Liver (tissue), 9 donors: ENCODE results near the gene GNAI3. TPM values are rescaled to one million over a fixed set of nuclear protein-coding genes. Genes with fewer than 3 reads are reported as not detected.

Experiments
- DNase-seq: peaks from one replicate; pipeline ENCODE4 v3.0.0-alpha.2; 2017; ENCODE audit warnings: low spot score
- H3K27ac ChIP-seq, 2 donors: one replicate each; pipeline ENCODE4 v1.7.0; 2013; ENCODE audit warnings: inconsistent platforms in 2 of 2, low read length in 2 of 2, control low read depth in 1 of 2, low read depth in 1 of 2, mild to moderate bottlenecking in 1 of 2
- H3K27me3 ChIP-seq, 4 donors: one replicate each; pipeline versions ENCODE4 v1.6.1 to v1.7.0; 2013; ENCODE audit warnings: low read length in 3 of 4, inconsistent platforms in 1 of 4, mild to moderate bottlenecking in 1 of 4, moderate library complexity in 1 of 4; ENCODE audit not compliant: control insufficient read depth in 4 of 4, insufficient read depth in 4 of 4
- H3K36me3 ChIP-seq, 4 donors: one replicate each; pipeline versions ENCODE4 v1.6.1 to v1.7.0; 2013; ENCODE audit warnings: low read length in 3 of 4, mild to moderate bottlenecking in 3 of 4, low read depth in 1 of 4, moderate library complexity in 1 of 4; ENCODE audit not compliant: control insufficient read depth in 4 of 4, insufficient read depth in 3 of 4
- H3K4me1 ChIP-seq, 4 donors: one replicate each; pipeline versions ENCODE4 v1.6.1 to v1.7.0; 2013; ENCODE audit warnings: low read length in 3 of 4, mild to moderate bottlenecking in 3 of 4, moderate library complexity in 1 of 4; ENCODE audit not compliant: control insufficient read depth in 4 of 4, insufficient read depth in 4 of 4
- H3K4me3 ChIP-seq, 3 donors: one replicate each; pipeline versions ENCODE4 v1.6.1 to v1.7.0; 2013; ENCODE audit warnings: low read length in 3 of 3, control low read depth in 1 of 3, low read depth in 1 of 3, mild to moderate bottlenecking in 1 of 3
- H3K9ac ChIP-seq, 2 donors: one replicate each; pipeline ENCODE4 v1.7.0; 2013; ENCODE audit warnings: low read length in 2 of 2, mild to moderate bottlenecking in 2 of 2, moderate library complexity in 2 of 2, control low read depth in 1 of 2, low read depth in 1 of 2
- H3K9me3 ChIP-seq, 4 donors: one replicate each; pipeline versions ENCODE4 v1.6.1 to v1.7.0; 2013; ENCODE audit warnings: low read length in 3 of 4; ENCODE audit not compliant: control insufficient read depth in 4 of 4
- ATF3 ChIP-seq: IDR thresholded peaks from 2 replicates; pipeline ENCODE4 v1.6.1; 2016; ENCODE audit warnings: antibody characterized with exemption
- CTCF ChIP-seq: fragments of 150-350 bp; IDR thresholded peaks from 2 replicates; pipeline ENCODE4 v1.5.1; 2017; ENCODE audit warnings: improper control_type of control experiment, low read depth, low read length; ENCODE audit not compliant: missing input control
- EGR1 ChIP-seq, 2 donors: IDR thresholded peaks; 2 replicates each; pipeline ENCODE4 v1.6.1; 2016 to 2018; ENCODE audit warnings: antibody characterized with exemption in 2 of 2, low read depth in 2 of 2
- FOXA1 ChIP-seq: IDR thresholded peaks from 2 replicates; pipeline ENCODE4 v1.6.1; 2016; ENCODE audit warnings: antibody characterized with exemption
- FOXA2 ChIP-seq: IDR thresholded peaks from 2 replicates; pipeline ENCODE4 v1.6.1; 2016; ENCODE audit warnings: antibody characterized with exemption
- GABPA ChIP-seq, 2 donors: IDR thresholded peaks in 1 of 2; conservative IDR thresholded peaks in 1 of 2; 2 replicates each; pipeline ENCODE4 v1.6.1; 2016; ENCODE audit warnings: antibody characterized with exemption in 2 of 2, mild to moderate bottlenecking in 1 of 2, moderate library complexity in 1 of 2
- HNF4A ChIP-seq, 2 donors: conservative IDR thresholded peaks; 2 replicates each; pipeline ENCODE4 v1.6.1; 2016; ENCODE audit warnings: antibody characterized with exemption in 2 of 2, mild to moderate bottlenecking in 2 of 2
- HNF4G ChIP-seq: IDR thresholded peaks from 2 replicates; pipeline ENCODE4 v1.6.1; 2016; ENCODE audit warnings: antibody characterized with exemption
- JUND ChIP-seq, 2 donors: IDR thresholded peaks; 2 replicates each; pipeline ENCODE4 v1.6.1; 2016; ENCODE audit warnings: antibody characterized with exemption in 2 of 2
- NR2F2 ChIP-seq: IDR thresholded peaks from 2 replicates; pipeline ENCODE4 v1.6.1; 2016; ENCODE audit warnings: antibody characterized with exemption
- RAD21 ChIP-seq, 2 donors: IDR thresholded peaks; 2 replicates each; pipeline ENCODE4 v1.6.1; 2016; ENCODE audit warnings: antibody characterized with exemption in 2 of 2, mild to moderate bottlenecking in 2 of 2
- RXRA ChIP-seq, 2 donors: IDR thresholded peaks; 2 replicates each; pipeline ENCODE4 v1.6.1; 2017 to 2018; ENCODE audit warnings: antibody characterized with exemption in 2 of 2, mild to moderate bottlenecking in 1 of 2
- SP1 ChIP-seq: IDR thresholded peaks from 2 replicates; pipeline ENCODE4 v1.6.1; 2018; ENCODE audit warnings: antibody characterized with exemption, mild to moderate bottlenecking
- YY1 ChIP-seq: IDR thresholded peaks from 2 replicates; pipeline ENCODE4 v1.6.1; 2016; ENCODE audit warnings: antibody characterized with exemption, mild to moderate bottlenecking
- WGBS: extraction: QIAGEN DNeasy Blood & Tissue Kit; methylation state at CpG from one replicate; pipeline ENCODE4 v1.1.7; 2013; 5-methylcytosine and 5-hydroxymethylcytosine counted together
- polyA plus RNA-seq, 2 donors: library from polyadenylated mRNA; stranded (reverse) in 1 of 2; unstranded in 1 of 2; fragments of 200-250 nt in 1 of 2; fragments of >200 nt in 1 of 2; fragmentation: Nextera tagmentation in 1 of 2; extraction: Ambion mirVana in 1 of 2; gene quantifications; one replicate each; pipeline versions ENCODE4 v1.2.1 to v1.2.3, GENCODE V29; 2013 to 2015
- total RNA-seq, 2 donors: library from RNA; depleted of rRNA; stranded (reverse); fragments of >200 nt; gene quantifications; one replicate each; pipeline ENCODE4 v1.2.3, GENCODE V29; 2014
- TF ChIP-seq, protein P1 (sequence below): IDR thresholded peaks from 2 replicates; pipeline ENCODE4 v1.6.1; 2016; ENCODE audit warnings: antibody characterized with exemption
- TF ChIP-seq, protein P2 (sequence below): IDR thresholded peaks from 2 replicates; pipeline ENCODE4 v1.6.1; 2016; ENCODE audit warnings: antibody characterized with exemption, mild to moderate bottlenecking
- donor health status: healthy.
- donor health status: healthy.
- donor health status: healthy.
- donor health status: healthy.
- donor health status: healthy.

The GNAI3 gene
- total and polyA plus RNA-seq, 4 donors, result 1.9 to 6.5 (median 4.3) TPM

DNA sequence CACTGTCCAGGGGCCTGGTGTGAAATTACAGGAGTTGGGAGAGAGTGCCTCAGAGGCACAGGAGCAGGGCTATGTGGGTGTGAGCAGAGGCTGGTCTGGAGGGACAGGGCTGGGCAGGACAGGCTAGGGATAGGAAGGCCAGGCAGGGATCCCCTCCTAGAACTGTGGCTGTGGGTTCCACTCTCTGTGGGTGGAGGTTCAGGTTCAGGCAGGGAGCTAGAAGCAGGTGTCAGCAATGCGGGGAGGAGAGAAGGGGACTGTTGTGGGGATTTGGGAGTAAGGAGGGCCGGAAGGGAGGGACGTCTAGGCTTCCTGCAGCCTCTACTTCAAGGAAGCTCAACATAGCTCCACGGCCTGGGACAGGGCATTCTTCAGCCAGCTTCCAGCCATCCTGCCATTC lies 17.0 kb upstream of the GNAI3 start:
- no peak overlapping the region for H3K9ac ChIP-seq
- no peak overlapping the region for H3K4me3 ChIP-seq
- no peak overlapping the region for H3K27ac ChIP-seq
- no peaks in the 10 kb centered on the region for H3K9me3 ChIP-seq
- no peaks in the 10 kb centered on the region for H3K36me3 ChIP-seq
- peaks cover 0 to 4% (median 1%) of the 10 kb centered on the region in 4 donors for H3K4me1 ChIP-seq
- TF ChIP-seq FOXA2 (no peak), CTCF (no peak)
- TF ChIP-seq, protein P1, sequence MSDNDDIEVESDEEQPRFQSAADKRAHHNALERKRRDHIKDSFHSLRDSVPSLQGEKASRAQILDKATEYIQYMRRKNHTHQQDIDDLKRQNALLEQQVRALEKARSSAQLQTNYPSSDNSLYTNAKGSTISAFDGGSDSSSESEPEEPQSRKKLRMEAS, result no peak
- DNase-seq, result no peak
- WGBS, result 84% methylated on average over 4 of the region's 4 CpGs
- H3K27me3 ChIP-seq, result no peaks in the 10 kb centered on the region

- no peaks in the 10 kb centered on the region for H3K9me3 ChIP-seq
- no peak overlapping the region for H3K4me3 ChIP-seq
- DNase-seq, result no peak
- no peak overlapping the region for H3K27ac ChIP-seq
- H3K27me3 ChIP-seq, result no peaks in the 10 kb centered on the region
- no peak overlapping the region for H3K9ac ChIP-seq
- TF ChIP-seq FOXA2 (no peak), HNF4A (conservative IDR thresholded peaks at IDR 0.05) (no peak), NR2F2 (no peak), JUND (IDR thresholded peaks at IDR 0.05) (no peak), RXRA (IDR thresholded peaks at IDR 0.05) (no peak)
- 50% methylated on average over 16 of the region's 16 CpGs for WGBS
- H3K4me1 ChIP-seq, result peaks cover 0 to 4% (median 1%) of the 10 kb centered on the region in 4 donors
- H3K36me3 ChIP-seq, result no peaks in the 10 kb centered on the region
These were observed 16.5 kb upstream of the GNAI3 start for GRCh38 chr1:109531826-109532364.

- Histone ChIP-seq H3K27me3 (no peaks in the 10 kb centered on the region), H3K9ac (peak overlapping the region in 1 of 2 donors; percentile 39), H3K27ac (no peak overlapping the region), H3K4me3 (no peak overlapping the region), H3K4me1 (peaks cover 0 to 4% (median 1%) of the 10 kb centered on the region in 4 donors), H3K36me3 (no peaks in the 10 kb centered on the region), H3K9me3 (no peaks in the 10 kb centered on the region)
- DNase-seq, result peak; percentile 86
- TF ChIP-seq GABPA (IDR thresholded peaks at IDR 0.05 in 1 of 2, conservative IDR thresholded peaks at IDR 0.05 in 1 of 2) (no peak), YY1 (no peak), HNF4G (no peak), RXRA (IDR thresholded peaks at IDR 0.05) (no peak), SP1 (no peak), FOXA1 (no peak), RAD21 (IDR thresholded peaks at IDR 0.05) (peak; percentile 84 to 92), JUND (IDR thresholded peaks at IDR 0.05) (no peak), EGR1 (IDR thresholded peaks at IDR 0.05; ENCODE audit: low read depth in 2 of 2) (no peak), ATF3 (no peak), CTCF (peak; percentile 98), FOXA2 (no peak), HNF4A (conservative IDR thresholded peaks at IDR 0.05) (no peak)
- TF ChIP-seq, protein P2, sequence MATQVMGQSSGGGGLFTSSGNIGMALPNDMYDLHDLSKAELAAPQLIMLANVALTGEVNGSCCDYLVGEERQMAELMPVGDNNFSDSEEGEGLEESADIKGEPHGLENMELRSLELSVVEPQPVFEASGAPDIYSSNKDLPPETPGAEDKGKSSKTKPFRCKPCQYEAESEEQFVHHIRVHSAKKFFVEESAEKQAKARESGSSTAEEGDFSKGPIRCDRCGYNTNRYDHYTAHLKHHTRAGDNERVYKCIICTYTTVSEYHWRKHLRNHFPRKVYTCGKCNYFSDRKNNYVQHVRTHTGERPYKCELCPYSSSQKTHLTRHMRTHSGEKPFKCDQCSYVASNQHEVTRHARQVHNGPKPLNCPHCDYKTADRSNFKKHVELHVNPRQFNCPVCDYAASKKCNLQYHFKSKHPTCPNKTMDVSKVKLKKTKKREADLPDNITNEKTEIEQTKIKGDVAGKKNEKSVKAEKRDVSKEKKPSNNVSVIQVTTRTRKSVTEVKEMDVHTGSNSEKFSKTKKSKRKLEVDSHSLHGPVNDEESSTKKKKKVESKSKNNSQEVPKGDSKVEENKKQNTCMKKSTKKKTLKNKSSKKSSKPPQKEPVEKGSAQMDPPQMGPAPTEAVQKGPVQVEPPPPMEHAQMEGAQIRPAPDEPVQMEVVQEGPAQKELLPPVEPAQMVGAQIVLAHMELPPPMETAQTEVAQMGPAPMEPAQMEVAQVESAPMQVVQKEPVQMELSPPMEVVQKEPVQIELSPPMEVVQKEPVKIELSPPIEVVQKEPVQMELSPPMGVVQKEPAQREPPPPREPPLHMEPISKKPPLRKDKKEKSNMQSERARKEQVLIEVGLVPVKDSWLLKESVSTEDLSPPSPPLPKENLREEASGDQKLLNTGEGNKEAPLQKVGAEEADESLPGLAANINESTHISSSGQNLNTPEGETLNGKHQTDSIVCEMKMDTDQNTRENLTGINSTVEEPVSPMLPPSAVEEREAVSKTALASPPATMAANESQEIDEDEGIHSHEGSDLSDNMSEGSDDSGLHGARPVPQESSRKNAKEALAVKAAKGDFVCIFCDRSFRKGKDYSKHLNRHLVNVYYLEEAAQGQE, result no peak
- WGBS, result 17% methylated on average over 12 of the region's 12 CpGs
These were observed 15.9 kb upstream of the GNAI3 start for GRCh38 chr1:109532365-109533136.
